ENCODE results near the gene SNX20.

Gene SNX20

DNA sequence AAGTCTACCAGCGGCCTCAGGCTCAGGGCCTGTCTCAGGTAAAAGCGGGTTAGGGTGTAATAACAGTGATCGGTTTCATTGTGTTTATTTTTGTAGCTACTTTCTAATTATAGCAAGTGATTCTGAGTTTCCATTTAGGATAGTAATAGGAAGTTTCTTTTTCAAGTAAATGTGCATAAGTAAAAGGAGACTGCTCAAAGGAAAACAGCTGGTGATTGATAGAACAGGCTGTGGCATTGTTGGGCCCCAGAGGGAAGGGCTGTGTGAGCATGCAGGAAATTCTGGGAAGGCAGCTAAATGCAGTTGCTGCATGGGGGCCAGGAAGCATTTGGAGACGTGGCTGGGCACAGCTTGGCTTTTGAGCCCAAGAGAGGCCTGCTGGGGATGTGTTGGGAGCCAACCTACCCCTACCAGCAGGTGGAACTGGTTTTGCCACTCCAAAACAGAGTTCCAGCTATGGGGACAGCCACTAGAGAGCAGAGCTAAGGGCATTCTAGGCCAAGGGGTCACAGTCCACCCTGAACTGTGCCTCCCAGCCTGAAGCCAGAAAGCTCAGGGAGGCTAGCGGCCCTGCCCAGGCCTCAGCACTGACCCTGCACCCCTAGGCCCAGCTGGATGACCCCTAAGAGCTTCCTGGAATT, 12.6 kb downstream of the SNX20 start:
- H3K4me3 ChIP-seq = no peak overlapping the region
- H3K4me1 ChIP-seq = peaks cover 4% of the 10 kb centered on the region
- H3K9me3 ChIP-seq = peaks cover 17% of the 10 kb centered on the region
- in situ Hi-C loops (cut with MboI; ENCODE audit: low sequenced_read_pairs) = loop anchor here (10.0 kb wide), 1 partner anchor 136 kb away; no protein-coding TSS in a partner anchor
- H3K36me3 ChIP-seq (replicated peaks) = no peaks in the 10 kb centered on the region
- no peak for DNase-seq (ENCODE audit: low spot score in 2 of 2)
- H3K27me3 ChIP-seq (ENCODE audit: low read depth) = no peaks in the 10 kb centered on the region

DNA sequence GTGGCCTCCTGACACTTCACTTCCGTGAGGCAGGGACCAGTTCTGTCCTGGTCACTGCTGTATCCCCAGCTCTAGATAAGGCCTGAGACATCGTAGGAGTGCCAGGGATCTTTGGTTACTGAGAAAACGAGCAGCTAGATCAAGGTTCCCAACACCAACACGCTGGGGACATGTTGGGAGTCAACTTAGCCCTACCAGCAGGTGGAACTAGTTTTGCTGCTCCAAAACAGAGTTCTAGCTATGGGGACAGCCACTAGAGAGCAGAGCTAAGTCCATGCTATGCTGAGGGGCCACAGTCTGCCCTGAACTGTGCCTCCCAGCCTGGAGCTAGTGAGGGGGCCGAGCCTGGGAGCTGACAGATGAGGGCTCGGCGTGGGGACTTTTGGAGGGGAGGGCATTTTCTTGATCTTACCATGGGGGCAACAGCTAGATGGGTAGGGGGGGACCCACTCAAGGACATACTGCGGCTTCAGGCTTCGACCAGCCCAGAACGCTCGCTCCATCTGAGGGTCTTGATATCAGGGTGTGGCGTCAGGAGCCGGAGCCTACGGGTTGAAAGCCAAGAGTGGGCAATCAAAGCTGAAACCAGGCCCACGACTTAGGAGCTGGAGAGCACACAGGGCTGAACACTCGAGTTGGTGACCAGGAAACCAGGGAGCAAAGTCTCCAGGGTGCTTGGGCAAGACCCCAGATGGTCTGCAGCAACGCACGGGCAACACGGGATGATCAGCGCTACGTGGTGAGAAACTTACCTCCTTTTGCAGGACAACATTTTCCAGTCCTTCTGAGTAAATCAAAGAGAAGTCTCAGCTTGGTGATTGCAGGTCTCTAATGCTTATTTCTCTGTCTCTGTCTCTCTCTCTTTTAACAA, 13.4 kb downstream of the SNX20 start:
- in situ Hi-C loops (cut with MboI; ENCODE audit: low sequenced_read_pairs) = loop anchor here (10.0 kb wide), 1 partner anchor 137 kb away; no protein-coding TSS in a partner anchor
- Histone ChIP-seq H3K4me1 (peaks cover 4% of the 10 kb centered on the region), H3K36me3 (replicated peaks) (no peaks in the 10 kb centered on the region), H3K4me3 (no peak overlapping the region), H3K9me3 (peaks cover 16% of the 10 kb centered on the region), H3K27me3 (ENCODE audit: low read depth) (no peaks in the 10 kb centered on the region)
- no peak for DNase-seq (ENCODE audit: low spot score in 2 of 2)

DNA sequence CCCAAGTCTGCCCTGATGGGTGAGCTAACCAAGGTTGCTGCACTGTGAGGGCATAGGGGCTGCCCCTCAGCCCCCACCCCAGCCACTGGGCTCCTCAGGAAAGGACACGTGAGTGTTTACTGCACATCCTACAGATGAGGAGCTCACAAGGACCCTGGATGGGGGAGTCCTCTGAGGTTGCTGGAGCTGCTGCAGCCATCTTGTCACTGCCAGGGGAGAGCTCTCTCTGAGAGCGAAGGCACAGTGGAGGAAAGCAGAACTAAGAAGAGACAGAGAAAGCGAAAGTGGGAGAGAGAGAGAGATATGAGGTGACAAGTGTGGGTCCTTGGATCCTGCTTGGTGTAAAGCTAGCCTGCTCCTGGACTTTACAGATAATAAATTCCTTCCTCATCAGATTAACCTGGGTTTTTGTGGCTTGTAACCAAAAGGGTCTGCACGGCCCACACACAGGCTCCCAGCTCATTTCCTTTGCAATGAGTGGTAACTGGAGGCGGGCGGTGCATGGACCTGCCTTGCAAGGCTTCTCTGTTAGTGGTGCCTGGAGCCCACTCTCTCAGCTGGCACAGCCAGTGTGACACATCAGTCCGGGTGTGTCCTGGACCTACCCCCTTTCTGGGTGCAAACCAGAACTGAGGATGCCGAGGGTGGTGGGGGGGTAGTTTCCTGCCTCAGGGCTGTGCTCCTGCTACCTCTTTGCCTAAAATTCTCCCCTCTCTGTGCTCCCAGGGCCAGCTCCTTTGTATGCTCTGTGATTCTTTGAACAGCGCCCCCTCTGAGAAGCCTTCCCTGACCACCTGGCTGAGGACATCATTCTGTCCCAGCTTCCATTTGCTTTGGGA, 14.2 kb downstream of the SNX20 start:
- no peak for DNase-seq (ENCODE audit: low spot score in 2 of 2)
- H3K4me1 ChIP-seq = peaks cover 4% of the 10 kb centered on the region
- H3K9me3 ChIP-seq = peaks cover 10% of the 10 kb centered on the region
- in situ Hi-C loops (cut with MboI; ENCODE audit: low sequenced_read_pairs) = loop anchor here (10.0 kb wide), 1 partner anchor 138 kb away; no protein-coding TSS in a partner anchor
- H3K27me3 ChIP-seq (ENCODE audit: low read depth) = no peaks in the 10 kb centered on the region
- no peak overlapping the region for H3K4me3 ChIP-seq
- no peaks in the 10 kb centered on the region for H3K36me3 ChIP-seq (replicated peaks)

DNA sequence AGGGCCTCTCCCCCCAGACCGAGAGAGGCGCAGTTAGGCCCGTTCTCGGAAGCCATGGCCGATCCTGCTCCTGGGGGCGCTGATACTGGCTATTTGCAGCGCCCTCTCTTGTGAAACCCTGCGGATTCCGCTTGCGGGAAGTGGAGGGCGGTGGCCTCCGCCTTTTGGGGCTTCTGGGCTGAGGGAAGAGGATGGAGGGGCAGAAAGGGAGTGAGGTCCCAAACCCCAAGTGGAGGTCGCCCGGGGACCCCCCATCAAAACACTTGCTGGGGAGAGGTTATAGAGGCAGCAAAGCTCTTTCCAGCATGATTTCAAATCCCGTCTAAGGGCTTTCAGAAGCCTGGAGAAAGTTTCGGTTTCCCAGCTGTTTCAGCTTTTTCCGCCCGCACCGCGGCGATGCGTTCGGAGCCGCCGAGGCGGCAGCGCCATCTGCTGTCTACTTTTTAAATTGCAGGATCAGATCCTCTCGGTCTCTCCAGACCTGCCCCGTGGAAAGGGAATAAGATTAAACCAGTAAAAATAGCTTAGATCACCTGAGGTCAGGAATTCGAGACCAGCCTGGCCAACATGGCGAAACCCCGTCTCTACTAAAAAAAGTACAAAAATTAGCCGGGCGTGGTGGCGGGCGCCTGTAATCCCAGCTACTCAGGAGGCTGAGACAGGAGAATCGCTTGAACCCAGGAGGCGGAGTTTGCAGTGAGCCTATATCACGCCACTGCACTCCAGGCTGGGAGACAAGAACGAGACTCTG, 15.8 kb downstream of the SNX20 start:
- H3K4me1 ChIP-seq = peaks cover 4% of the 10 kb centered on the region
- no peaks in the 10 kb centered on the region for H3K36me3 ChIP-seq (replicated peaks)
- H3K9me3 ChIP-seq = peaks cover 3% of the 10 kb centered on the region; the same call in 1 of the 2 replicates
- H3K4me3 ChIP-seq = peak overlapping the region; percentile 27
- no peaks in the 10 kb centered on the region for H3K27me3 ChIP-seq (ENCODE audit: low read depth)
- DNase-seq (ENCODE audit: low spot score in 2 of 2) = peak; percentile 60 to 91
- in situ Hi-C loops (cut with MboI; ENCODE audit: low sequenced_read_pairs) = loop anchor here (10.0 kb wide), 1 partner anchor 139 kb away; no protein-coding TSS in a partner anchor

DNA sequence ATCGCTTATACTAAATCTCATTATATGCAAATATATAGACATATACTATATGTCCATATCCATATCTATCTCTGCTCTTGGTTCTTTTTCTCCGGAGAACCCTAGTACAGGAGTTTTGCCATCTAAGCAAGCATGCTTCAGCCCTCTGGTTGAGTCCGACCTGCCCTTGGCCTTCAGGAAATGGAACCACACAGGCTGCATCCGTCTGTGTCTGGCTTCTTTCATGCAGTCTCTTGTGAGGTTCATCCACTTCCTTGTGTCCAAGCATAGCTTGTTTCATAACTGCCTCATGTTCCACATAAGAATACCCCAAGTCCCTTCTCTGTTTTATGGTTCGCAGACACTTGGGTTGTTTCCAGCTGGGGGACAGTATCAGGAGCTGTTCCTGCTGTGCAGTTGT, 16.8 kb downstream of the SNX20 start:
- H3K9me3 ChIP-seq = peaks cover 3% of the 10 kb centered on the region; the same call in 1 of the 2 replicates
- DNase-seq (ENCODE audit: low spot score in 2 of 2) = no peak
- no peaks in the 10 kb centered on the region for H3K36me3 ChIP-seq (replicated peaks)
- no peak overlapping the region for H3K4me3 ChIP-seq
- peaks cover 4% of the 10 kb centered on the region for H3K4me1 ChIP-seq
- in situ Hi-C loops (cut with MboI; ENCODE audit: low sequenced_read_pairs) = loop anchor here (10.0 kb wide), 1 partner anchor 141 kb away; no protein-coding TSS in a partner anchor
- H3K27me3 ChIP-seq (ENCODE audit: low read depth) = no peaks in the 10 kb centered on the region

DNA sequence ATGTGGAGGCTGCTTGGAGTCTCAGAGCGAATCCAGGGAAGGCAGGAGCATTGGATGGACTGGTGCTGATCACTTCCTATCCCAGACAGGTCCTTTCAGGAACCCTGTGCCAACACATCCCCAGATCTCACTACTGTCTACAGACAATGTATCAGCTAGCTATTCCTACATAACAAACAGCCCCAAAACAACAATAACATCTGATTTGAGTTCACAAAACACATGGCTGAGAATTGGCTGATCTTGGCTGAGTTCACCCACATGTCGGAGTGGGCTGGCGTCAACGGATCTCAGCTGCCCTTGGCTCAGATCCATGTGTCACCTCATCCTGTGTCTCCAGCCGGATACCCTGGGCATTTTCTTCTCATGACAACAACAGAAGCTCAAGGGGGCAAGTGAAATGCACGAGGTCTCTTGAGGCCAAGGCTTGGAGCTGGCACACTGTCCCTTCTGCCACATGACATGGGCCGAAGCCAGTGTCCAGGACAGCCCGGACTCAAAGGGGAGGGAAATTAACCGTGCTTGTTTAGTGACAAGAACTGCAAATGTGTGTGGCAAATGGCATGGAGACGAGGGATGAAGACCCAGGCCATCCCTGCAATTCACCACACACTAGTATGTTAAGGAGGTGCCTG, 18.7 kb downstream of the SNX20 start:
- no peak for DNase-seq (ENCODE audit: low spot score in 2 of 2)
- in situ Hi-C loops (cut with MboI; ENCODE audit: low sequenced_read_pairs) = loop anchor here (10.0 kb wide), 1 partner anchor 142 kb away; no protein-coding TSS in a partner anchor

DNA sequence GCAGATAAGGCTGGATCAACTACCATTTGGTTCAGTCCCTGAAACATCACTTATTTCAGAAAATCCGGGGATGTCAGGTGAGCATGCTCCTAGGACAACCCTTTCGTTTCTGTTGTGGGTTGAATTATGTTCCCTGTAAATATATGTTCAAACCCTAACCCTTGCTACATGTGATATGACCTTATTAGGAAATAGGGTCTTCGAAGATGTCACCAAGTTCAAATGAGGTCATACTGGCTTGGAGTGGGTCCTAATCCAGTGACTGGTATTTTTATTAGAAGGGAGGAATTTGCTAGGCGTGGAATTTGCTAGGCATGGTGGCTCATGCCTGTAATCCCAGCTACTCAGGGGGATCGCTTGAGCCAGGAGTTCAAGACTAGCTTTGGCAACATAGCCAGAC, 21.3 kb downstream of the SNX20 start:
- Histone ChIP-seq H3K4me3 (no peak overlapping the region), H3K27me3 (ENCODE audit: low read depth) (no peaks in the 10 kb centered on the region), H3K4me1 (no peaks in the 10 kb centered on the region), H3K9me3 (peaks cover 3% of the 10 kb centered on the region; the same call in 1 of the 2 replicates), H3K36me3 (replicated peaks) (no peaks in the 10 kb centered on the region)
- in situ Hi-C loops (cut with MboI; ENCODE audit: low sequenced_read_pairs) = loop anchor here (10.0 kb wide), 2 partner anchors 145 to 285 kb away; no protein-coding TSS in a partner anchor
- no peak for DNase-seq (ENCODE audit: low spot score in 2 of 2)

More for the DNA sequence above, 18.7 kb downstream of the SNX20 start:
- no peaks in the 10 kb centered on the region for H3K27me3 ChIP-seq (ENCODE audit: low read depth)
- H3K36me3 ChIP-seq (replicated peaks) = no peaks in the 10 kb centered on the region
- H3K9me3 ChIP-seq = peaks cover 3% of the 10 kb centered on the region; the same call in 1 of the 2 replicates
- H3K4me1 ChIP-seq = peaks cover 4% of the 10 kb centered on the region
- no peak overlapping the region for H3K4me3 ChIP-seq

DNA sequence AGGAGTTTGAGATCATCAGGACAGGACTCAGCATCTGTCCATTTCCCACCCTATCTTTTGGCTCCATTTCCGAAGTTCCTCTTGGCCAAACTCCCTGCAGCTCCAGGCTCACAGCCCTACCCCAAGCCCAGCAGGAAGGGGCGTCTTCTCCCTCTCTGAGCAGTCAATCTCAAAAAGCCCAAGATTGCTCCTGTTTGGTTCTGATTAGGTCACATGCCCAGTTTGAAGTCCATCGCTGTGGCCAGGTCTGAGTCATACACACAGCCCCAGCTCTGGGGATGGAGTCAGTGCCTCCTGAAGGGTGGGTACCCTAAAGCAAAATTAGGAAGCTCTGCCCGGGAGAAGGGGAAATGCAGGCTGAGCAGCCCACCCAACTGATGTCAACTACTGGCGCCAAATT, 23.9 kb downstream of the SNX20 start:
- H3K9me3 ChIP-seq = no peaks in the 10 kb centered on the region

DNA sequence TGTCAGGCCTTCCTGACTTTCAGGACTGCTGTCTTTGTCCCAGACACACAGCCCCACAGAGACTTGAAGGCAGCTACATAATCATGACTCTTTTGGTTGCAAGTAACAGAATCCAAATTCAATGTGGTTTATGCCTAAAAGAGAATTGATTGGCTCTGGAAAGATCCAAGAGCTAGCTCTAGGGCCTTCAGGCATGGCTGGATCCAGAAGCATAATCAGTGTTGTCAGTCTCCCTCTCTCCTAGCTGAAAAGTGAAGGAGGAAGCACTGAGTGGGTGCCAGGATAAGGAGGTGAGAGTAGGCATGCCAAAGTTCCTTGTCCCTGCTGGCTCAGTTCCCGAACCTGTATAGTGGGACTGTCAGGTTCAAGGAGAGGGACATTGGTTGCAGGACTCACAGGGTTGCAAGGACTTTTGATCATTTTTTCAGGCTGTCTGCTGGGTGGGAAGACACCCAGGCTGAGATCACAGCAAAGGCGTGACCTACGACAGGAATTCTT, 25.5 kb downstream of the SNX20 start:
- in situ Hi-C loops (cut with MboI; ENCODE audit: low sequenced_read_pairs) = loop anchor here (10.0 kb wide), 1 partner anchor 281 kb away; no protein-coding TSS in a partner anchor

More for the DNA sequence above, 23.9 kb downstream of the SNX20 start:
- DNase-seq (ENCODE audit: low spot score in 2 of 2) = no peak
- no peaks in the 10 kb centered on the region for H3K4me1 ChIP-seq
- no peak overlapping the region for H3K4me3 ChIP-seq
- H3K27me3 ChIP-seq (ENCODE audit: low read depth) = no peaks in the 10 kb centered on the region
- in situ Hi-C loops (cut with MboI; ENCODE audit: low sequenced_read_pairs) = loop anchor here (10.0 kb wide), 1 partner anchor 282 kb away; no protein-coding TSS in a partner anchor
- no peaks in the 10 kb centered on the region for H3K36me3 ChIP-seq (replicated peaks)

DNA sequence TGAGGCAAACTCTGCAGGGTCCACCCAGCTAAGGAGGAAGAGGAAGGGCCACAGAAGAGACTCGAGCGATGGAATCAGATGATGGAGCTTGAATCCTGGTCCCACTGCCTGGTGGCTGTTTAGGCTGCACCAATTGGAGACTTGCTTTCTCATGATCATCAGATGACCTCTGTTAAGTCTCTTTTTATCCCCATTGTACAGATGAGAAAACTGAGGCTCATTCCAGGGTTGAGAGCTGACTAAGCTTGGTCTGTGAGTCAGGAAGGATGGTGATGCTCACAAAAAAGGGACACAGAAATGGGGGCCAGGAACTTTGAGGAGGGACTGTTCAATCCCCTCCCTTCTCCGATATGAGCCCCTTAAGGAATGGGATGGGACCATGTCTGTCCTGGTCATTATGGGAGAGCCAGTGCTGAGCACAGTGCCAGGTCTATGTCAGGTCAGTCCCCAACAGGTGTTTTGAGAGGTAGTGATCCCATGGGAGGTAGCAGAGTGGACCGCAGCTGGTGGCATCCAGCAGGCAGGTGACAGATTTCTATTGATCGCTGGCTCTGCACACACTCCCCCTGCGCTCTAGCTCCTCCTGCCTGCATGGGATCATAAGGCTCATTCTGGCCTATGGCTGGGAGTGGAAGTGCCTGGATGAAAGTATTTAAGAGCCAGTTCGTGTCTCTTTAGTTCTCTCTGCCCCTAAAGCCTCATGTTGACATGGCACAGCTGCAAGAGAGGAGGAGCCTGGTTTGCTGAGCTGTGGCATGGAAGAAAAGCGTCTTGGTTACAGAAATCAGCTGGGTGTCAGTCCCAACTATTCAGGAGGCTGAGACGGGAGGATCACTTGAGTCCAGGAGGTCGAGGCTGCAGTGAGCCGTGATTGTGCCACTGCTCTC, 27.2 kb downstream of the SNX20 start:
- in situ Hi-C loops (cut with MboI; ENCODE audit: low sequenced_read_pairs) = loop anchor here (10.0 kb wide), 1 partner anchor 279 kb away; no protein-coding TSS in a partner anchor
- no peaks in the 10 kb centered on the region for H3K9me3 ChIP-seq
- no peak for DNase-seq (ENCODE audit: low spot score in 2 of 2)

More for the DNA sequence above, 25.5 kb downstream of the SNX20 start:
- no peak for DNase-seq (ENCODE audit: low spot score in 2 of 2)
- H3K9me3 ChIP-seq = no peaks in the 10 kb centered on the region
- H3K4me3 ChIP-seq = no peak overlapping the region
- no peaks in the 10 kb centered on the region for H3K4me1 ChIP-seq
- no peaks in the 10 kb centered on the region for H3K27me3 ChIP-seq (ENCODE audit: low read depth)
- no peaks in the 10 kb centered on the region for H3K36me3 ChIP-seq (replicated peaks)

DNA sequence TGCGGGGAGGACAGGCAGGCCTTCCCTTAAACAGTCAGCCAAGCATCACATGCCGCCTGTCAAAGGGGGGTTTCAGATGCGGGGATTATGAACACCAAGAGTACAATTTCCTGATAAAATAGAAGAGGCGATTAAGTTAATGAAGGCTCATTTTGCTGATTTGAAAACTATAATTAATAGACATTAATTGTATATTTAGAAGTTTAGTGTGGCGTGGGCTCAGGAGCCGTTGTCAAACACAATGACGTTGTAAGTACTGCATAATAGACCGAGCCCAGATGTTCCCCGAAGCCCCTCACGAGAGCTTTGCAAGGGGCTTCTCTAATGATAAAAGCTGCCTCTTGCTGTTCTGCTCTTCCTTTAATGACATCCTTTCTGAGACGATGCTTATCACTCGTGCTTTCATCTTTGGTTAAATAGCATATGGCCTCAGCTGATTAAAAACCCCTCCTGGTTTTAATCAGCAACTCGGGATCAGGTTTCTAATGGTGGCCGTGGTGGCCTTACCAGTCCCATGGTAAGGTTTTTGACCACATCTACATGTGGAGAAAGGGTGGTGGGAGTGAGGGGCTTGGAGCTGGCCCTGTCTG, 28.2 kb downstream of the SNX20 start:
- Histone ChIP-seq H3K4me1 (no peaks in the 10 kb centered on the region), H3K27me3 (ENCODE audit: low read depth) (no peaks in the 10 kb centered on the region), H3K9me3 (no peaks in the 10 kb centered on the region), H3K4me3 (no peak overlapping the region), H3K36me3 (replicated peaks) (no peaks in the 10 kb centered on the region)
- DNase-seq (ENCODE audit: low spot score in 2 of 2) = no peak
- in situ Hi-C loops (cut with MboI; ENCODE audit: low sequenced_read_pairs) = loop anchor here (10.0 kb wide), 1 partner anchor 278 kb away; no protein-coding TSS in a partner anchor

More for the DNA sequence above, 27.2 kb downstream of the SNX20 start:
- no peaks in the 10 kb centered on the region for H3K4me1 ChIP-seq
- H3K27me3 ChIP-seq (ENCODE audit: low read depth) = no peaks in the 10 kb centered on the region
- no peak overlapping the region for H3K4me3 ChIP-seq
- H3K36me3 ChIP-seq (replicated peaks) = no peaks in the 10 kb centered on the region
